ENCODE data around the gene EED.

DNA sequence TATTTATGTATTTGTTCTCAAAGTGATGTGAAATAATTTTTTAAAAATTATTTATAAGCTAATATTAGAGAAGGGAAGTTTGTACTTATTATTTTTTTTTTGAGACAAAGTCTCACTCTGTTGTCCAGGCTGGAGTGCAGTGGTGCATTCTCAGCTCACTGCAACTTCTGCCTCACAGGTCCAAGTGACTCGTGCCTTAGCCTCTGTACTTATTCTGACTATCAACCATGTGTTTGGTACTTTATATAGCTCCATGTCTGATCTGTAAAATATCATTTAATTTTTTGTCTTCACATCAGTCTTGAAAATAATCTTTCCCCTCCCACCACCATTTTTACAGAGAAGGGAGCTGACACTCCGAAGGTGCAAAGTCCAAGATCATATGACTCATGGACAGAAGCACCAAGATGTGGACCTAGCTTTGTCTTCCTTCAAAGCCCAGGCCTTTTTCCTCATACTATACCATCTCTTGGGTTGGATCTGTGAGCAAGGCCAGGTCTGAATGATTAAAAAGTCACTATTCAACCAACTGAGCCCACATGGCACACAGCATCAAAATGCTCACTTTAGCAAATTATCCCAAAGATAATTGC is 32.4 kb upstream of the EED start:
- TF ChIP-seq, protein P1, sequence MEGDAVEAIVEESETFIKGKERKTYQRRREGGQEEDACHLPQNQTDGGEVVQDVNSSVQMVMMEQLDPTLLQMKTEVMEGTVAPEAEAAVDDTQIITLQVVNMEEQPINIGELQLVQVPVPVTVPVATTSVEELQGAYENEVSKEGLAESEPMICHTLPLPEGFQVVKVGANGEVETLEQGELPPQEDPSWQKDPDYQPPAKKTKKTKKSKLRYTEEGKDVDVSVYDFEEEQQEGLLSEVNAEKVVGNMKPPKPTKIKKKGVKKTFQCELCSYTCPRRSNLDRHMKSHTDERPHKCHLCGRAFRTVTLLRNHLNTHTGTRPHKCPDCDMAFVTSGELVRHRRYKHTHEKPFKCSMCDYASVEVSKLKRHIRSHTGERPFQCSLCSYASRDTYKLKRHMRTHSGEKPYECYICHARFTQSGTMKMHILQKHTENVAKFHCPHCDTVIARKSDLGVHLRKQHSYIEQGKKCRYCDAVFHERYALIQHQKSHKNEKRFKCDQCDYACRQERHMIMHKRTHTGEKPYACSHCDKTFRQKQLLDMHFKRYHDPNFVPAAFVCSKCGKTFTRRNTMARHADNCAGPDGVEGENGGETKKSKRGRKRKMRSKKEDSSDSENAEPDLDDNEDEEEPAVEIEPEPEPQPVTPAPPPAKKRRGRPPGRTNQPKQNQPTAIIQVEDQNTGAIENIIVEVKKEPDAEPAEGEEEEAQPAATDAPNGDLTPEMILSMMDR (IDR thresholded peaks at IDR 0.05; ENCODE audit: poor library complexity, severe bottlenecking), result no peak
- no peak for TF ChIP-seq RAD21 (conservative IDR thresholded peaks at IDR 0.05)
- no peak for TF ChIP-seq EP300 (conservative IDR thresholded peaks at IDR 0.05; ENCODE audit: poor library complexity, severe bottlenecking)
- no peak for TF ChIP-seq EZH2 (IDR thresholded peaks at IDR 0.05; ENCODE audit: borderline replicate concordance, insufficient read depth, low read length, poor library complexity, severe bottlenecking)
- no peak for TF ChIP-seq POLR2AphosphoS5 (IDR thresholded peaks at IDR 0.05)
- TF ChIP-seq MXI1 (conservative IDR thresholded peaks at IDR 0.05; ENCODE audit: poor library complexity, severe bottlenecking), result no peak
- no peak for TF ChIP-seq TAF1 (IDR thresholded peaks at IDR 0.05; ENCODE audit: low read depth)
- TF ChIP-seq REST (IDR thresholded peaks at IDR 0.05; ENCODE audit: borderline replicate concordance), result no peak
